Sigmoid colon (tissue), 7 donors: ENCODE measurements around the gene ULK3. TPM values are rescaled to one million over a fixed set of nuclear protein-coding genes. Genes with fewer than 3 reads are reported as not detected.

Experiments used
- DNase-seq: peaks from one replicate; pipeline ENCODE4 v3.0.0-alpha.2; 2019
- H3K27ac ChIP-seq, 4 donors: fragments of 200-600 bp; sonication (generic); one replicate each; pipeline ENCODE4 v1.5.1; 2016 to 2019; ENCODE audit warnings: mild to moderate bottlenecking in 1 of 4
- H3K27me3 ChIP-seq, 3 donors: fragments of 200-600 bp; sonication (generic); one replicate each; pipeline ENCODE4 v1.5.1; 2019; ENCODE audit warnings: mild to moderate bottlenecking in 1 of 3
- H3K36me3 ChIP-seq, 4 donors: fragments of 200-600 bp; sonication (generic); one replicate each; pipeline ENCODE4 v1.5.1; 2016 to 2019
- H3K4me1 ChIP-seq, 4 donors: fragments of 200-600 bp; sonication (generic); one replicate each; pipeline ENCODE4 v1.5.1; 2017 to 2019
- H3K4me3 ChIP-seq, 4 donors: fragments of 200-600 bp; sonication (generic); one replicate each; pipeline ENCODE4 v1.5.1; 2017 to 2019; ENCODE audit warnings: mild to moderate bottlenecking in 2 of 4, moderate library complexity in 1 of 4
- H3K9me3 ChIP-seq, 4 donors: fragments of 200-600 bp in 3 of 4; sonication (generic) in 3 of 4; one replicate each; pipeline versions ENCODE4 v1.5.1 to v1.6.1; 2013 to 2019
- CTCF ChIP-seq, 4 experiments: fragments of 450-650 bp in 3 of 4; fragments of 200-600 bp in 1 of 4; IDR thresholded peaks; one replicate each; pipeline ENCODE4 v1.5.1; 2016 to 2019; ENCODE audit warnings: antibody characterized with exemption in 4 of 4, mild to moderate bottlenecking in 3 of 4, moderate library complexity in 2 of 4
- EP300 ChIP-seq, 4 donors: sonication (generic); formaldehyde crosslinking; IDR thresholded peaks; one replicate each; pipeline ENCODE4 v1.6.1; 2017; ENCODE audit warnings: antibody characterized with exemption in 4 of 4
- POLR2A ChIP-seq, 2 donors: fragments of 450-650 bp; IDR thresholded peaks; one replicate each; pipeline ENCODE4 v1.6.1; 2016; ENCODE audit warnings: antibody characterized with exemption in 2 of 2, mild to moderate bottlenecking in 2 of 2, moderate library complexity in 2 of 2
- POLR2AphosphoS5 ChIP-seq, 4 donors: sonication (generic); formaldehyde crosslinking; IDR thresholded peaks; one replicate each; pipeline ENCODE4 v1.6.1; 2017; ENCODE audit warnings: antibody characterized with exemption in 4 of 4
- WGBS, 2 donors: extraction: QIAGEN DNeasy Blood & Tissue Kit; methylation state at CpG; one replicate each; pipeline ENCODE4 v1.1.7; 2013; 5-methylcytosine and 5-hydroxymethylcytosine counted together
- intact Hi-C: fragments of 100-400 bp; cut with DNase I; formaldehyde crosslinking; loops from one replicate; pipeline ENCODE4 v1.15.1; 2023
- polyA plus RNA-seq, 3 donors: library from polyadenylated mRNA; stranded (reverse); fragments of 200-250 nt; gene quantifications; one replicate each; pipeline ENCODE4 v1.2.3, GENCODE V29; 2013
- total RNA-seq, 4 donors: library from RNA; depleted of rRNA; stranded (reverse); fragments of >200 nt; gene quantifications; one replicate each; pipeline ENCODE4 v1.1.0, GENCODE V29; 2016
- donor health status: healthy with polysubstance abuse.
- donor health status: Bipolar disorder and iron deficiency.
- donor health status: healthy.

ULK3 gene
- total RNA-seq: 10 to 100 TPM; 21.1 to 46.8 (median 30.6) TPM
- polyA plus RNA-seq: 10 to 100 TPM; 46.9 to 48.6 (median 48.4) TPM

GRCh38 chr15:74842581-74843444, at the start of gene ULK3:
Gene ULK3, minus strand, starts transcription at chr15:74843156. Its CDS starts 51 bp downstream, at chr15:74843105.
- peaks cover 0 to 32% (median 23%) of the 10 kb centered on the region in 4 donors for H3K4me1 ChIP-seq
- H3K4me3 ChIP-seq: peak within 1 kb of the TSS; percentile 61 to 92 (median 78)
- intact Hi-C loops: loop anchor here (1.0 to 5.0 kb wide), 4 partner anchors 58 to 114 kb away; partner anchors contain the start of genes CSK and RPP25
- TF ChIP-seq POLR2A (IDR thresholded peaks at IDR 0.05): peak in 1 of 2 donors; percentile 17
- peak; percentile 9 to 77 (median 64) for TF ChIP-seq POLR2AphosphoS5 (IDR thresholded peaks at IDR 0.05)
- TF ChIP-seq EP300 (IDR thresholded peaks at IDR 0.05): peak in 1 of 4 donors; percentile 40
- peak; percentile 35 to 78 (median 54) for TF ChIP-seq CTCF (IDR thresholded peaks at IDR 0.05)
- no peaks in the 10 kb centered on the region for H3K9me3 ChIP-seq
- peaks cover 0 to 59% (median 17%) of the 10 kb centered on the region in 4 donors for H3K36me3 ChIP-seq
- peak; percentile 96 for DNase-seq
- no peaks in the 10 kb centered on the region for H3K27me3 ChIP-seq
- H3K27ac ChIP-seq: peak within 1 kb of the TSS; percentile 83 to 88 (median 85)
- 0 to 1% methylated on average over 84 of the region's 84 CpGs for WGBS, 2 donors

GRCh38 chr15:74892313-74892712, 49.4 kb upstream of the ULK3 start:
- H3K9me3 ChIP-seq: no peaks in the 10 kb centered on the region
- no peak for DNase-seq
- H3K27me3 ChIP-seq: no peaks in the 10 kb centered on the region
- TF ChIP-seq CTCF (IDR thresholded peaks at IDR 0.05) (no peak), POLR2AphosphoS5 (IDR thresholded peaks at IDR 0.05) (no peak), EP300 (IDR thresholded peaks at IDR 0.05) (no peak), POLR2A (IDR thresholded peaks at IDR 0.05) (no peak)
- 73 to 87% methylated on average over 3 of the region's 3 CpGs for WGBS, 2 donors
- peaks cover 0 to 42% (median 6%) of the 10 kb centered on the region in 4 donors for H3K36me3 ChIP-seq
- H3K27ac ChIP-seq: no peak overlapping the region
- no peak overlapping the region for H3K4me3 ChIP-seq
- intact Hi-C loops: no loop called here
- peaks cover 0 to 25% (median 19%) of the 10 kb centered on the region in 4 donors for H3K4me1 ChIP-seq

- H3K27ac ChIP-seq: no peak overlapping the region
- no peak for DNase-seq
- H3K4me1 ChIP-seq: peaks cover 0 to 25% (median 19%) of the 10 kb centered on the region in 4 donors
- H3K9me3 ChIP-seq: no peaks in the 10 kb centered on the region
- intact Hi-C loops: no loop called here
- TF ChIP-seq CTCF (IDR thresholded peaks at IDR 0.05) (no peak), POLR2A (IDR thresholded peaks at IDR 0.05) (no peak), POLR2AphosphoS5 (IDR thresholded peaks at IDR 0.05) (no peak), EP300 (IDR thresholded peaks at IDR 0.05) (no peak)
- H3K36me3 ChIP-seq: peaks cover 0 to 33% (median 6%) of the 10 kb centered on the region in 4 donors
- no peak overlapping the region for H3K4me3 ChIP-seq
- 24 to 80% methylated on average over 3 of the region's 3 CpGs for WGBS, 2 donors
- H3K27me3 ChIP-seq: no peaks in the 10 kb centered on the region
Observed at GRCh38 chr15:74891469-74891868, 48.5 kb upstream of the ULK3 start.

DNA sequence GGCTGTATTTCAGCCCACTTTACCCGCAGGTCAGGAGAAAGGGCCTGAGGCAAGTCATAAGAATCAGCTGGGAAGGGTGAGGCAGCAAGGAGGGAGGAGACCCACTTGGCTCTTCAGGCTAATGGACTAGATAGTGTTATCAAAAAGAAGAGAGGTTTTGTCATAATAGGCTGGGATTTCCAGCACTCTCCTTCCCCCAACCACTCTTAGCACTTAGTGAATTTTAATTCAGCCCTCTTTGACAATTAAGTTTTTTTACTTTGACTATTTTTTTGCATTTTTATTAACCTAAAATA, 47.7 kb upstream of the ULK3 start:
- Histone ChIP-seq H3K4me1 (peaks cover 0 to 25% (median 19%) of the 10 kb centered on the region in 4 donors), H3K4me3 (peak overlapping the region; percentile 88 to 97 (median 92)), H3K36me3 (peaks cover 0 to 26% (median 6%) of the 10 kb centered on the region in 4 donors), H3K27me3 (no peaks in the 10 kb centered on the region), H3K27ac (peak overlapping the region; percentile 82 to 87 (median 86)), H3K9me3 (no peaks in the 10 kb centered on the region)
- TF ChIP-seq POLR2A (IDR thresholded peaks at IDR 0.05) (no peak), POLR2AphosphoS5 (IDR thresholded peaks at IDR 0.05) (no peak), EP300 (IDR thresholded peaks at IDR 0.05) (no peak), CTCF (IDR thresholded peaks at IDR 0.05) (no peak)
- intact Hi-C loops: no loop called here
- no peak for DNase-seq
- WGBS, 2 donors: 2 to 3% methylated on average over 1 of the region's 1 CpG
